Measurements from ENCODE around the gene ISCU. TPM values are rescaled to one million over a fixed set of nuclear protein-coding genes. Genes with fewer than 3 reads are reported as not detected.

ISCU gene
- polyA plus RNA-seq (2013, experiment 1 of 2), result 67.0 TPM
- 63.2 TPM for polyA plus RNA-seq (2013, experiment 2 of 2)

GRCh38 chr12:108562348-108563135, at the start of gene ISCU:
Gene ISCU (plus strand): TSS chr12:108562596. CDS start chr12:108562623, 27 bp downstream.
- peak within 1 kb of the TSS; percentile 86 for H3K4me2 ChIP-seq (ENCODE audit: low read length)
- no peak within 1 kb of the TSS for H4K8ac ChIP-seq (ENCODE audit: low read depth, low read length)
- H3K4me3 ChIP-seq (ENCODE audit: low read length), result peak within 1 kb of the TSS; percentile 79
- H2BK5ac ChIP-seq (ENCODE audit: low read length), result peak within 1 kb of the TSS; percentile 25
- H3K36me3 ChIP-seq (ENCODE audit: control insufficient read depth, insufficient read depth, low read length), result peaks cover 3% of the 10 kb centered on the region
- no peak within 1 kb of the TSS for H3K23ac ChIP-seq (ENCODE audit: low read length)
- no peaks in the 10 kb centered on the region for H3K27me3 ChIP-seq (ENCODE audit: insufficient read depth, low read length, poor library complexity)
- peak within 1 kb of the TSS; percentile 74 for H3K4ac ChIP-seq (ENCODE audit: low read depth, low read length)
- peaks cover 35% of the 10 kb centered on the region for H3K79me2 ChIP-seq (ENCODE audit: control insufficient read depth, insufficient read depth, low read length)
- peak within 1 kb of the TSS; percentile 66 for H2AK5ac ChIP-seq (ENCODE audit: low read length)
- H3K18ac ChIP-seq (ENCODE audit: low read length), result peak within 1 kb of the TSS; percentile 65
- peak within 1 kb of the TSS; percentile 83 for H3K9ac ChIP-seq (ENCODE audit: low read length)
- H2BK15ac ChIP-seq (replicated peaks; ENCODE audit: low read depth), result no peak within 1 kb of the TSS
- no CpG with 5 or more reads among the region's 72 CpGs for WGBS (ENCODE audit: extremely low coverage, insufficient coverage, low lambda C conversion rate)
- H3K4me1 ChIP-seq (ENCODE audit: control insufficient read depth, low read depth, low read length), result peaks cover 2% of the 10 kb centered on the region
- peak within 1 kb of the TSS; percentile 62 for H2BK120ac ChIP-seq (ENCODE audit: low read depth, low read length)
- H4K5ac ChIP-seq (ENCODE audit: low read length), result no peak within 1 kb of the TSS
- peak within 1 kb of the TSS; percentile 60 for H3K27ac ChIP-seq (ENCODE audit: low read depth, low read length)
- peak within 1 kb of the TSS; percentile 93 for H3K56ac ChIP-seq (ENCODE audit: low read length)
- DNase-seq, result peak; percentile 99
- H3K79me1 ChIP-seq (ENCODE audit: low read length), result peaks cover 8% of the 10 kb centered on the region

- Histone ChIP-seq H2AK5ac (ENCODE audit: low read length) (no peak overlapping the region), H3K79me1 (ENCODE audit: low read length) (peaks cover 5% of the 10 kb centered on the region), H3K4me2 (ENCODE audit: low read length) (peak overlapping the region; percentile 72), H3K18ac (ENCODE audit: low read length) (no peak overlapping the region), H3K79me2 (ENCODE audit: control insufficient read depth, insufficient read depth, low read length) (no peaks in the 10 kb centered on the region), H3K36me3 (ENCODE audit: control insufficient read depth, insufficient read depth, low read length) (peaks cover 3% of the 10 kb centered on the region), H3K9ac (ENCODE audit: low read length) (peak overlapping the region; percentile 51), H3K4ac (ENCODE audit: low read depth, low read length) (no peak overlapping the region), H2BK120ac (ENCODE audit: low read depth, low read length) (no peak overlapping the region), H3K23ac (ENCODE audit: low read length) (no peak overlapping the region), H3K27ac (ENCODE audit: low read depth, low read length) (no peak overlapping the region), H3K4me1 (ENCODE audit: control insufficient read depth, low read depth, low read length) (no peaks in the 10 kb centered on the region), H3K4me3 (ENCODE audit: low read length) (no peak overlapping the region), H4K5ac (ENCODE audit: low read length) (no peak overlapping the region), H4K8ac (ENCODE audit: low read depth, low read length) (no peak overlapping the region), H2BK5ac (ENCODE audit: low read length) (no peak overlapping the region), H2BK15ac (replicated peaks; ENCODE audit: low read depth) (no peak overlapping the region), H3K27me3 (ENCODE audit: insufficient read depth, low read length, poor library complexity) (no peaks in the 10 kb centered on the region), H3K56ac (ENCODE audit: low read length) (peak overlapping the region; percentile 70)
- no peak for DNase-seq
- WGBS (ENCODE audit: extremely low coverage, insufficient coverage, low lambda C conversion rate), result no CpG with 5 or more reads among the region's 19 CpGs
Measured at GRCh38 chr12:108514468-108514972, 47.9 kb upstream of the ISCU start.

- peak within 1 kb of the TSS; percentile 92 for H3K56ac ChIP-seq (ENCODE audit: low read length)
- H3K23ac ChIP-seq (ENCODE audit: low read length), result no peak within 1 kb of the TSS
- WGBS (ENCODE audit: extremely low coverage, insufficient coverage, low lambda C conversion rate), result no CpG with 5 or more reads among the region's 67 CpGs
- peak; percentile 99 for DNase-seq
- peak within 1 kb of the TSS; percentile 85 for H3K9ac ChIP-seq (ENCODE audit: low read length)
- H3K4me2 ChIP-seq (ENCODE audit: low read length), result peak within 1 kb of the TSS; percentile 72
- H3K79me2 ChIP-seq (ENCODE audit: control insufficient read depth, insufficient read depth, low read length), result no peaks in the 10 kb centered on the region
- H3K27me3 ChIP-seq (ENCODE audit: insufficient read depth, low read length, poor library complexity), result no peaks in the 10 kb centered on the region
- H3K4me1 ChIP-seq (ENCODE audit: control insufficient read depth, low read depth, low read length), result no peaks in the 10 kb centered on the region
- H3K4me3 ChIP-seq (ENCODE audit: low read length), result peak within 1 kb of the TSS; percentile 78
- H3K4ac ChIP-seq (ENCODE audit: low read depth, low read length), result peak within 1 kb of the TSS; percentile 27
- no peak within 1 kb of the TSS for H2BK15ac ChIP-seq (replicated peaks; ENCODE audit: low read depth)
- H2BK5ac ChIP-seq (ENCODE audit: low read length), result no peak within 1 kb of the TSS
- no peak within 1 kb of the TSS for H2AK5ac ChIP-seq (ENCODE audit: low read length)
- H4K5ac ChIP-seq (ENCODE audit: low read length), result no peak within 1 kb of the TSS
- H2BK120ac ChIP-seq (ENCODE audit: low read depth, low read length), result no peak within 1 kb of the TSS
- H3K79me1 ChIP-seq (ENCODE audit: low read length), result peaks cover 5% of the 10 kb centered on the region
- H3K18ac ChIP-seq (ENCODE audit: low read length), result no peak within 1 kb of the TSS
- peaks cover 6% of the 10 kb centered on the region for H3K36me3 ChIP-seq (ENCODE audit: control insufficient read depth, insufficient read depth, low read length)
- no peak within 1 kb of the TSS for H3K27ac ChIP-seq (ENCODE audit: low read depth, low read length)
- no peak within 1 kb of the TSS for H4K8ac ChIP-seq (ENCODE audit: low read depth, low read length)
Measured at GRCh38 chr12:108514973-108515814, 47.2 kb upstream of the ISCU start, which contains the start of gene FICD. Gene FICD (plus strand): TSS chr12:108515277. CDS start chr12:108516973, 1,696 bp downstream.

- Histone ChIP-seq H3K56ac (ENCODE audit: low read length) (peak overlapping the region; percentile 92), H4K5ac (ENCODE audit: low read length) (no peak overlapping the region)
- no CpG with 5 or more reads among the region's 5 CpGs for WGBS (ENCODE audit: extremely low coverage, insufficient coverage, low lambda C conversion rate)
Measured at GRCh38 chr12:108515916-108516315, 46.5 kb upstream of the ISCU start.

GRCh38 chr12:108516511-108517275, 45.7 kb upstream of the ISCU start:
- H3K4me1 ChIP-seq (ENCODE audit: control insufficient read depth, low read depth, low read length), result no peaks in the 10 kb centered on the region
- H3K9ac ChIP-seq (ENCODE audit: low read length), result no peak overlapping the region
- H3K27me3 ChIP-seq (ENCODE audit: insufficient read depth, low read length, poor library complexity), result no peaks in the 10 kb centered on the region
- no peak overlapping the region for H3K4me2 ChIP-seq (ENCODE audit: low read length)
- H3K56ac ChIP-seq (ENCODE audit: low read length), result no peak overlapping the region
- H3K36me3 ChIP-seq (ENCODE audit: control insufficient read depth, insufficient read depth, low read length), result peaks cover 14% of the 10 kb centered on the region
- WGBS (ENCODE audit: extremely low coverage, insufficient coverage, low lambda C conversion rate), result no CpG with 5 or more reads among the region's 23 CpGs
- no peak overlapping the region for H4K8ac ChIP-seq (ENCODE audit: low read depth, low read length)
- H3K27ac ChIP-seq (ENCODE audit: low read depth, low read length), result no peak overlapping the region
- H2BK5ac ChIP-seq (ENCODE audit: low read length), result no peak overlapping the region
- H3K23ac ChIP-seq (ENCODE audit: low read length), result no peak overlapping the region
- peak; percentile 32 for DNase-seq
- H3K79me2 ChIP-seq (ENCODE audit: control insufficient read depth, insufficient read depth, low read length), result no peaks in the 10 kb centered on the region
- H3K4me3 ChIP-seq (ENCODE audit: low read length), result no peak overlapping the region
- H4K5ac ChIP-seq (ENCODE audit: low read length), result no peak overlapping the region
- H2BK15ac ChIP-seq (replicated peaks; ENCODE audit: low read depth), result no peak overlapping the region
- peaks cover 7% of the 10 kb centered on the region for H3K79me1 ChIP-seq (ENCODE audit: low read length)
- no peak overlapping the region for H3K18ac ChIP-seq (ENCODE audit: low read length)
- H2BK120ac ChIP-seq (ENCODE audit: low read depth, low read length), result no peak overlapping the region
- H3K4ac ChIP-seq (ENCODE audit: low read depth, low read length), result no peak overlapping the region
- H2AK5ac ChIP-seq (ENCODE audit: low read length), result no peak overlapping the region

More at GRCh38 chr12:108515916-108516315, 46.5 kb upstream of the ISCU start:
- peak; percentile 8 for DNase-seq
- Histone ChIP-seq H3K79me1 (ENCODE audit: low read length) (peaks cover 5% of the 10 kb centered on the region), H3K4ac (ENCODE audit: low read depth, low read length) (no peak overlapping the region), H3K27ac (ENCODE audit: low read depth, low read length) (no peak overlapping the region), H3K4me1 (ENCODE audit: control insufficient read depth, low read depth, low read length) (no peaks in the 10 kb centered on the region), H2AK5ac (ENCODE audit: low read length) (no peak overlapping the region), H3K79me2 (ENCODE audit: control insufficient read depth, insufficient read depth, low read length) (no peaks in the 10 kb centered on the region), H2BK15ac (replicated peaks; ENCODE audit: low read depth) (no peak overlapping the region), H3K23ac (ENCODE audit: low read length) (no peak overlapping the region), H3K4me3 (ENCODE audit: low read length) (peak overlapping the region; percentile 78), H3K18ac (ENCODE audit: low read length) (no peak overlapping the region), H3K36me3 (ENCODE audit: control insufficient read depth, insufficient read depth, low read length) (peaks cover 11% of the 10 kb centered on the region), H4K8ac (ENCODE audit: low read depth, low read length) (no peak overlapping the region), H3K9ac (ENCODE audit: low read length) (peak overlapping the region; percentile 85), H2BK120ac (ENCODE audit: low read depth, low read length) (no peak overlapping the region), H3K27me3 (ENCODE audit: insufficient read depth, low read length, poor library complexity) (no peaks in the 10 kb centered on the region), H3K4me2 (ENCODE audit: low read length) (peak overlapping the region; percentile 65), H2BK5ac (ENCODE audit: low read length) (no peak overlapping the region)
